GM19455 (cell line): ENCODE results near the gene MEF2D.

Experiments used
- ATAC-seq: cut with Tn5 transposase; IDR thresholded peaks from one replicate; pipeline ENCODE4 v1.9.1; 2021; ENCODE audit not compliant: unreplicated experiment

MEF2D gene

DNA sequence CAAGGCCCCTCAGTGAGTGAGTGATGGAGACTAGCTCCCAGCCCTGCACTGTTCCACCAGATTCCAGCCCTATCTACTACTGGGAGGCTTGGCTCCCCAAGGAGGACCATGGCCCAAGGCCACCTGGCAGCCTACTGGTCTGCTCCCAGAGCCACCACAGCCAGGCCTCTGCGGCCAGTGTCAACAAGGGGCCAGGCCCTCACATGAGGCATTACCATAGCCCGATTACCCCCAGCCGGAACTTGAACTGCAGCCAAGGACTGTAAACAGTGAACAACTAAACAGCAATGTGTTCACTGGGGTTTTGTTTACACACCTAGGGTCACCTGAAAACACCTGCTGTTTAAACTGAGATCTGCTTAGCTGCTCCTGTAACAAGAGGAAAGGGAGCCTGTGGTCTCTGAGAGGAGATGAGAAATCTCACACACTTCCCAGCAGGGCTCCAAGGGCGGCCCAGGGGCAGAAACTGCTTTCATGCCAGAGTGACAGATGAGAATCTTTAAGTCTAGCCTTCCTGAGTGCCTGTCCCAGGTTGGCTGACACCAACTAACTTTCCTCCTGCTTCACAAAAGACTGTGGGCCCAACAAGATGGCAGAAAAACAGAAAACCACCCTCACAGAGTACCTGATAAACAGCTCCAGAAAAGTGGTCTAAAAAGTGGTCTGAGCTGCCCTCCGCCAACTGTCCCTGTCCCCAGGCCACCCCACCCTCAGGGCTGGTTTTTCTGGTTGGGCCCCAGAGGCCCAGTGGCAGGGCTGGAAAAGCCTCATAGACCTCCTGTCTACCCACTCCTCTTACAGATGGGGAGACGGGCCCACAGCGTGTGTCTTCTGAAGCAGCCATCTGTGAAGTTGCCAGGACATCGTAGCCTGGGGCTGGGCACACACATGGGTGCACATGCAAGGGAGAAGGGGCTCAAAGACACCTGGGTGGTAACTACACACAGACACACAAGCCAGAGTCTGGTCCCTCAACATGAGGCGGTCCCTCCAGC, 28.8 kb downstream of the MEF2D start:
- ATAC-seq: no peak

DNA sequence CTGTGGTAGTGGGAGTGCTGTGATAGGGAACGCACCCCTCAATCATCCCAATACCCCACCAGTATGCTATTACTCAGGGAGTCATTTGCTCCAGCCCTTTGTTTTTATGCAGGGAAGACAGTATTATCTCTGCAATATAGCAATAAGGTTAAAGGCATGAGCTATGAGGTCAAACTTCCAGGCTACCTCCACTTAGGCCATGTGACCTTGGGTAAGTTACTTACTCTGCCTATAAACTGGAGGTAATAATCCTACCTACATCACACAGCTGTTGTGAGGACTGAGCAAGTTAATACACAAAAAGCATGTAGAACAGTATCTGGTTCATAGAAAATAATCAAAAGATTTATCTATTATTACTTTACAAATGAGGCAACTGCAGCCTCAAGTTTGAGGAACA, 30.1 kb downstream of the MEF2D start:
- ATAC-seq: no peak

DNA sequence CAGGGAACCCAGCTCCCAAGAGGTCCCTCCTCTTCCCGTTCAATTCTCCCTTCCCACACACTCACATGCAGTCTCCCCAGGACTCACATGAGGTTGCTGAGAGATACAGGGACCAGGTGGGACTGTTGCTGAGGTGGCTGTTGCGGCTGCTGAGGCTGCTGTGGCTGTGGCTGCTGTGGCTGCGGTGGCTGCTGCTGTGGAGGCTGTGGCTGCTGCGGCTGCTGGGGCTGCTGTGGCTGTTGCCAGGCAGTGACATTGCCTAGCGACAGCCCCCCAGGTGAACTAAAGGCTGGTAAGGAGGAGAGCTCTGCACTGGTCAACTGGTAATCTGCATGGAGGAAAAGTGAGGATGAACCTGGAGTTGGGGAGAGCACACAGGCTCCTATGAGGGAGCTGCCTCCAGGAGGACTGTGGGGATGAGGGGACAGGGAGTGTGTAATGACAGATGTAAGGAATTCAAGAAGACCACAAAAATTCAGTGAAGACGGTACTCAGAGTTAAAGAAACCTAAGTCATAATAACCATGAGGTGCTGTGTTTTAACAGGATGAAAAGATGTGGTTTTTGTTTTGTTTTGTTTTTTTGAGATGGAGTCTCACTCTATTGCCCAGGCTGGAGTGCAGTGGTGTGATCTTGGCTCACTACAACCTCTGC, 31.8 kb downstream of the MEF2D start:
- no peak for ATAC-seq

DNA sequence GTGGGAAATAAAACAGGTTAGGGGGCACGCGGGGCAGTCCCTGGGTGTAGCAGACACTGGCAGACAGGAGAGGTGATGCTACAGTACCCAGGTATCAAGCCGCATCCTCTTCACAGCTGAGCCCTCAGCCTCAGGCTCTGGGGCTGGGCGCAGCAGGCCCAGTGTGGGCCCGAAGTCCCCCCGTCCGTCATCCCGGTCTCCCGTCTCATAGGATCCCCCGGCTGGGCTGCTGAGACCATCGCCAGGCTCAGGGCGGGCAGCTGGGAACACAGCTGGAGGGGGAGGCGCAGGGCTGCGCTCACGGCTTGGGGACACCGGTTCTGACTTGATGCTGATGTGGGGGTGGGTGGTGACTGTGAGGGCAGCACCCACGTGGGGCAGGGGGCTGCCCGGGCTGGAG, 32.7 kb downstream of the MEF2D start:
- no peak for ATAC-seq

DNA sequence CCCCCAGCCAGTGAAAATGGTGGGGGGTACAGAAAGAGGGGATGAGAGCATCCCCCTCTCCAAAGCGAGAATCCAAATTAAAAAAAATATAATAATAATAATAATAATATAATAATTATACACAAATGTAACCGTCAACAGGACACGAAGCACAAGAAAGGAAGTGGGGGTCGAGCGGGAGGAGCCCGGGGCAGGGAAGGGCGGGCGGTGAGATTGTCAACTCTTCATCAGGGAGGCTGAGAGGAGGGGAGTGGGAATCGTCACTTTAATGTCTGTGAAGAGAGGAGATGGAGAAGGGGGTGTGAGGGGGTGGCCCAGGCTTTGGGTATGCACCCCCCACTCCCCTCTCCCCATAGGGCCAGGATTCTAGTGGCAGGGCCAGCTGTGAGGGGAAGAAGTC, 33.2 kb downstream of the MEF2D start:
- no peak for ATAC-seq

DNA sequence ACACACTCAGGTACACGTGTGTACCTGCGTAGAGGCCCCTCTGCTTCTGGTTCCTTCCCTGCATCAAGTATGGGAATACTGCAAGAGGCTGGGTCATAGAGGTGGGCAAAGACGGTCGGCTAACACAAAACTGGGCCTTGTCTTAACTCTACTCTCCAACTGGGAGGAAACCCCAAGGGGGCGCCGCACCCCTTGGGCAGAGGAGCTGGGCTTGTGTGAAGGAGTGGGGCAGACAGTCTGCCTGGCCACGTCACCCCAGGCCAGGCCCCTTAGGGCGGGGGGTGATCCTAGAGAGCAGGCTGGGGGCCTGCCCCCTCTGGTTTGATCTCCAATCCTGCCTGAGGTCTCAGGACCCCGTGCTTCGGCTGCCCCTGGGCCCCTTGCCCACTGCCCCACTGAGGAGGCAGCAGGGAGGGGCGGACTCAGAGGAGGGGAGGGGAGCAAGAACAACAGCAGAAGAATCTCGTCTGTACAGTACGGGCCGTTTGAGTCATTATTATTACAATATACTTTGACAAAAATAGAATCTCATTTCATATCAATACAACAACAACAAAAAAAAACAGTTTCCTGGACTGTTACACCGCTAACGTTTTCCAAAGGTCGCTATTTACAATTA, 34.7 kb downstream of the MEF2D start:
- ATAC-seq: no peak

DNA sequence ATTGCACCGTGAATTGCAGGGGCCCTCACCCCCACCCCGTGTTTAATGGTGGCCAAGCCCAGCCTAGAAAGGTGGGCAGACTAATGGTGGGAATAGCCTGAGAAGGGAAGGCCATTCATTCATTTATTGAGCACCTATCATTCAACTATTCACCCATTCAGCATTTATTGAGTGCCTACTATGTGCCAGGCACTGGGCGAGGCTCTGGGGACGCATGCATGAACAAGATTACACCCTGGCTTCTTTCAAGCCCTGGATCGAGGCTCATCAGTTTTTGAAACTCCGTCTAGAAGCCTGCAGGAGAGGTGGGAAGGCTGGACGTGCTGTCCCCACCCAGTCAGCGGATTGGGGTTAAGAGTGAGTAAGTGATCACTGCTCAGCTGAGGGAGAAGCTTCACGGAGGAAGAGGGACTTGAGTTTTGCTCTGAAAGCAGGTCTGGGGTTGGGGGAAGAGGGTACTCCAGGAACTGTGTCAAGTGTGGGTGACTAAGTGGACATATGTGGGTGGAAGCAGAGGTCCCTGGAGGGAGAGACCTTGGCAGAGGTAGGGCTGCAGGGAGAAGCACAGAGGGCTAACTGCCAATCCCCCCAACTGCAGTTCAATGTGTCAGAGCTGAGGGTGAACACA, 35.6 kb downstream of the MEF2D start:
- ATAC-seq: no peak

DNA sequence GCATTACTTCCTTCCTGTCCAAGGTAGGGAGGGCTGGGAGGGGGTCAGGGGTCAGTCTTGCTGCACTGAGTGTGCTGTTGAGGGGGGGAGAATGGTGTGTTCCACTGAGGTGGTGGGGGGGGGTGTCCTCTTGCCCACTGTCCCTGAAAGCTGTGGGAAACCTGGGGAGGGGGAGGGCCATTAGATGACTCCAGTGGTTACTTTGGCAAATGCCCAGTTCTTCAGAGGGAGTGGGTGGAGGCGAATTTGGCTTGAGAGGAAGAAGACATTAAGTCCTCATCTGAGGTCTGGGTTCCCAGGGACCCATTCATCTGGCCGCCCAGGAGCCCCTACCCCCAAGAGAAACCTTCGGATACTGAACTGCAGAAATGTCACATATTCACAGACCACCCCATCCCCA, 36.2 kb downstream of the MEF2D start:
- ATAC-seq: no peak

DNA sequence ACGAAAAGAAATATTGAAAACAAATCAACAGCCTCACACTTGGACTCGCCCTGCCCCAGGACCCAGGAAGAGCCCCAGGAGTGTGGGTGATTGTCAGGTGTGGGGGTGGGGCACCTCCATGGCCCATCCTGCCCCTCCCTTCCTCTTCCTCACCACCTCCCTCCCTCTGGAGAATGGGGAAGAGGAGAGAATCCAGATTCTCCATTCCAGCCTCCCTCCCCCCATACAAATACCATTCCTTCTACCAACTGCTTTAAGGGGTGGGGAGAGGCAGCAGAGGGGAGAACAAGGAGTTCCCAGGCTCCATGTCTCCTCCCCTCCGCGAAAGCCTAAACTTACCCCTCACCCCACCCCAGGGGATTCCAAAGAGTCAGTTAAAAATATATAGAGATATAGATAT, 36.7 kb downstream of the MEF2D start:
- no peak for ATAC-seq

DNA sequence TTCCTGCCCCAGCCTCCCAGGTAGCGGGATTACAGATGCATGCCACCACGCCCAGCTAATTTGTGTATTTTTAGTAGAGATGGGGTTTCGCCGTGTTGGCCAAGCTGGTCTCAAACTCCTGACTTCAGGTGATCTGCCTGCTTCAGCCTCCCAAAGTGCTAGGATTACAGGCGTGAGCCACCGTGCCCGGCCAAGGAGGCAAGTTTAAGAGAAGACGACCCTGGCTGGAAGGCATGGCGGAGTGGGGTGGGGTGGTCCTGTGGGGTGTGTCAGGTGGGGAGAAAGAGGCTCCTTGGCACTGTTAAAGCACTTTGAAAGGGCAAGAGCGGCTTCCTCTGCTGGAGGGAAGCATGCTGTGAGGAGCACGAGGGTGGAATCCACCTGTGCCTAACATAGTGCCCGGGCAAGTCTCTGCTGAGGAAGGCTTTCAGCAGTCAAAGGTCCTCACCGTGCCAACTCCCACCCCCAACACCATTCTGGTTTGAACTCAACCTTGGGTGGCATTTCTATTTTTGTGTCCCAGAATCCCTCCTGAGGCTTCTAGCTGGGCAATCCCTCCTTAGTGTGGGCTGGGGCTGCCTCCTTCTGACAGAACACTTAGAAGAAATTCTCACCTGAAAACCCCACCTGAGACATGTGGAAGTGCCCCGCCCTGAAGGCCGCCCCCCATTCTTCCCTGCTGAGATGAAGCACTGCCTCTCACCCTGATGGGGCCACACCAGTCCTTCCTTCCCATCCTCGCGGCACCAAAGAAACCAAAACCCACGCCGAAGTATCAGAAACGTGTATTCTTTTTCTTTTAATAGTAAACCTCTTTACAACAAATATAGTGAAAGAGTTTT, 37.4 kb downstream of the MEF2D start:
- ATAC-seq: no peak

DNA sequence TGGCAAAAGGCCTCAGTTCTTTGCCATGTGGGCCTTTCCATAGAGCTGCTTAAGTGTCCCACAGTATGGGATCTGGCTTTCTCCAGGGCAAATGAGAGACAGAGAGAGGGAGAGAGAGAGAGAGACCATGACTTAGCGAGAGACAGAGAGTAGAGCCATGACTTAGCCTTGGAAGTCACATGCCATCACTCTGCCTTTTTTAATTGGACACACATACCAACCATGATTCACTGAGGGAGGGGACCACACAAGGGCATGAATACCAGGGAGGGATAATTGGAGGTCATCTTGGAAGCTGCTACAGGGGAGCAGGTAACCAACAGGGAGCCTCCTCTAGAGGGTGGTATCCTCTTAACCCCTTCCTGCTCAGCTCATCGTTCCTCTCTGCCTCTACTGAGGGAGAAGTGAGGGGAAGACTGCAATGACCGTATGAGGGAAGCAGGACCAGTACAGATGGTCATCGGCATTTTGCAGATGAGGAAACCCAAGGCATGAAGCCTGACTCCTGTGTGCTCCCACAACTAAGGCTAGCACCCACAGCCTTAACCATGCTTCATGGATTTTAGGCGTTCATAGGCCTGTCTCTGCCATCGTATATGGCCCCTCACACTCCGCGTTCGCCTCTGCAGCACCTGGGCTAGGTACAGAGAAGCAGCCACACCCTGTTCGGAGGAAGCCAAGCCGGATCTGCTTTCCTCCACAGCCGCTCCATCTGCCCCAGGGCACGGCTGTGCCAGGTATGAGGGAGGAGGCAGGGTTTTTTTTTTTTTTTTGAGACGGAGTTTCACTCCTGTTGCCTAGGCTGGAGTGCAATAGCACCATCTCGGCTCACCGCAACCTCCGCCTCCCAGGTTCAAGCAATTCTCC, 38.6 kb downstream of the MEF2D start:
- ATAC-seq: no peak

DNA sequence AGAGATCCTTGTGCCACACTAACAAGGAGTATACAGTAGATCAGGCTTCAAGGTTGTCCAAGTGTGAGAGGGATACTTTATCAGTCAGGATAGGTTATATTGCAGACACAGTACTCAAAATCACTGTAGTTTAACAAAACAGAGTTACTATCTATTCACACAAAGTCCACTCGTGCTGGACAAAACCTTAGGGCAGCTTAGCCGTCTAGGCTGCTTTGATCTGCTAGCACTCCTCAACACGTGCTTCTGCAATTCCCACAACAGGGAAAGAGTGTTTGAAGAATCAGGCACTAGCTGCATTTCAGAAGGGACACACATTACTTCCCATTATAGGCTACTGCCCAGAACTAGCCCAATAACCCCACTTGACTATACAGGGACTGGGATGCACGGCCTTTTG, 39.5 kb downstream of the MEF2D start:
- ATAC-seq: no peak

DNA sequence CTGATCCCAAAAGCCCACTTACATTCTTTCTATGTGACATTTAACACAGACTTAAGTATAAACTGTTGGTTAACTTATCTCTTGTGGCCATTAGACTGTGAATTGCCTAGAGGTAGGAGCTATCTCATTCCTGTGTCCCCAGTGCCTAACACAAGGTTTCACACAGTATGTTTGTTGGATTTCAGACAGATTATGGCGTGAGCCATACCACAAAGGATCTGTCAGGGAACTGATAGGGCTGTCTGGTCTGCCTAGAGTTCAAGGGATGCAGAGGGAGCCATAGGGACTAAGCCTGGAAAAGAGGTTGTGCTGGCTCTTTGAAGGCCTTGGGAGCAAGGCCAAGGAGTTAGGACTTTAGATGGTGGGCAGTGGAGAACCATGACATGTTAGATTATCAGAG, 40.0 kb downstream of the MEF2D start:
- ATAC-seq: no peak

DNA sequence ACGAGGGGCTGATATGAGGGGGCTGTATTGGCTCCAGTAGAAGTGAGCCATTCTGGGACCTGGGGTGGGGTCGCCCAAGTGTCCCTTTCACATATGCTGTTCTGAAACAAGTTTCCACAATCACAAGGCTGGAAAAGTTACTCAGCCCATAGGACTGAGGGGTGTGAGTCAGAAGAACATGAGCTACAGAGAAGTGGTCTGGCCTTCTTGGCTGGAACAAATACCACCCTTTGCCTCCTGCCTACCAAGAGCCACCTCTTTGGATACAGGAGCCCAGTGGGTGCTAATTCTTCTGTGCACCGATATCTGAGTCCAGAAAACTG, 42.4 kb downstream of the MEF2D start:
- no peak for ATAC-seq

DNA sequence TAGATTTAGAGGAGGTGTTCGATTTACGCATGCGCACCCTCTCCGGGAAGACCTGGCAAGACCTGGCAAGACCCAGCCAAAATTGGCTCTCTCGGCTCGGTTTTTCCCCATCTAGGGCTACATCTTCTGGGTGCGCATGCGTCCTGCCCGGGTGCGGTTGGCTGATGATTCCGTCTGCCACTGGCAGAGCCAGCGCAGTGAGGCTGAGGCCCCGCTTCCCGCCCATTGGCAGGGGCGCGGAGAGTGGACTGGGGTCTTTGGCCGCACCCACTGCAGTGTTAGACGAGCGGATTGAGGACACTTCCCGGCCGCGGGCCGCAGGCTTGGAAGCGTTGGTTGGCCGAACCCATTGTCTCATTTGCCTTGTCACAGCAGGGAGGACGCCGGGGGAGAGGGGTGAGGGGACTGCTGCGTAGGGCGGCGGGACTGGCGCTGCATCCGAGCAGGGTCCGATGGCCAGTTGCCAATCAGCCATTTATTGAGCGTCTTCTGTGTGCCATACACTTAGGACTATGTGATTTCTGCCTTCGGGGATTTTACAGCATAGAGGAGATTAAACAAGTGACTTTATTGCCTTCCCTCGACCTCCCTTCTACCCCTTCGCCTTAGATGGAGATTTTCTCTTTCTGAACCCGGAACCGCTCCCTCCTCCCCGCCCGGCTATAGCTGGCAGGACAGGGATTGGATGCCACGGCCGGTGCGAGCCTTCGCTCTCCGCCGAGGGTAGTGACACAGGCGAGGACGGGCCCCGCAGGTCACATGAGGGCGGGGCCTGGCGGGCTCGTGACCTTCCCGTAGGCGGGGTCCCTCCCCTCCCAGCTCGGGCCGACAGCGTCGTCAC, 43.7 kb downstream of the MEF2D start:
- peak; percentile 70 for ATAC-seq

DNA sequence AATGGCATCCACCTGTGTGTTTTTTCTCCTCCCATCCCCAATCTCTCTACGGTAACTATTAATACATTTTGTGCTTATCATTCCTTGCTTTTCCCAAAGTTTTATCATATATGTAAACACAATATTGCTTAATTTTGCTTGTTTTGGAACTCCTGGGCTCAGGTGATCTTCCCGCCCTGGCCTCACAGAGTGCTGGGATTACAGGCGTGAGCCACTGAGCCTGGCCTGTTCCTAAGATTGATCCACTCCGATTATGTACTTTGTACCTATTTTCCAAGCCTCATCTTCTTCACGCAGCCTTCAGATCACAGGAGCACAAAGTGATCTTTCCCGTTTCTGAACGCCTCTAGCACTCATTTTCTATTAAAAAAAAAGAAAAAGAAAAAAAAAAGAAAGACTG, 45.2 kb downstream of the MEF2D start:
- no peak for ATAC-seq

DNA sequence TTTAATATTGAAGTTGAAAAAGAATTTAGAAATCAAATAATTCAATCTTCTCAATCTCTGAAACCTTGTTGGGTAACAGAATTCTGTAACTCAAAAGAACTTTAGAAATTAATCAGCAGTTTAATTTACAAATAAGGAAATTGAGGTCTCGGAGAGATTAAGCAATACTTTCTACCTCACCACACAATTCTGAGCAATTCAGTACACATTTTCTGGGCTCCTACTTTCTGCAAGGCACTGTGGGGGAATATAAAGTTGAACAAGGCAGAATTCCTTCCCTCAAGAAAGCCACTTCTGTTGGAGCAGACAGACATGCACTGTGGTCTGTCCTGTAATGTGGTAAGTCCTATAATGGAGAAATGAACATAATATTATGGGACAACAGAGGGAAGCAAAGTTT, 47.7 kb downstream of the MEF2D start:
- no peak for ATAC-seq

DNA sequence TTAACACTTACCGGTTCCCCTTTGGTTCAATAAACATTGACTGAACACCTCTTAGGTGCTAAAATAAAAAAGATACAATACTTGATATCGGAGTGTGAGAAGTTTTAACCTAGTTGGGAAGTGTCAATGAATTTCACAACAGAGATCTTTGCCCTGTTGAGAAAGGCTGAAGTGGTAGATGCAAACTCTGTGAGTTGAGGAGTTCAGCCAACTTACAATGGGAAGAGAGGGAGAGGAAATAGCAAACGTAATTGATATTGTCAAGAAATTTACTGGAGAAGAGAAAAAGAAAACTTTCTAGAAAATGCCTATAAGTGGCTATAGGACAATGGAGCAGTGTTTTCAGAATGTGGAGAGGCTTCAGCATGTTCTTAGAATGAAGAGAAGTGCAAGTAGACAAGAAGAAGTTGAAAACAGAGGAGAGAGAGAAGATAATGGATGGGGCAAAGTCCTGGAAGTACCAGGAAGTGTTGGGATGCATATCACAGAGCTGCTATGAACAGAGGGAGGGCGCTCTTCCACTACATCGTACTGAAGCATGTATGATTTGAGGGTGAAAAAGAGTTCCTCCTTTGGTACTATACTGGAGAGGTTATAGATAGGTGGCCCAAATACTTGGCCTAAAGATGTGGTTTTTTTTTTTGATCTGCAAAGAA, 48.9 kb downstream of the MEF2D start:
- no peak for ATAC-seq
